Measurements from ENCODE around the gene GZMA.

GZMA gene

GRCh38 chr5:55143624-55144023 lies 41.2 kb downstream of the GZMA start:
- H3K4me1 ChIP-seq (ENCODE audit: insufficient read depth, low read length, severe bottlenecking) = no peaks in the 10 kb centered on the region
- no peaks in the 10 kb centered on the region for H3K9me3 ChIP-seq (ENCODE audit: low read length)
- H3K27me3 ChIP-seq (ENCODE audit: insufficient read depth, low read length) = no peaks in the 10 kb centered on the region
- H3K36me3 ChIP-seq (ENCODE audit: insufficient read depth, low read length) = no peaks in the 10 kb centered on the region
- TF ChIP-seq EZH2 (IDR thresholded peaks at IDR 0.05; ENCODE audit: borderline replicate concordance, low read length) = no peak
- no peak for TF ChIP-seq CTCF (IDR thresholded peaks at IDR 0.05; ENCODE audit: low read length)
- H3K9me2 ChIP-seq (ENCODE audit: low read depth, low read length) = no peaks in the 10 kb centered on the region
- no peak overlapping the region for H3K9ac ChIP-seq (ENCODE audit: low read length)
- H2AFZ ChIP-seq (ENCODE audit: low read length) = no peak overlapping the region
- H3K79me2 ChIP-seq (ENCODE audit: insufficient read depth, low read length) = no peaks in the 10 kb centered on the region
- H3K4me2 ChIP-seq (ENCODE audit: low read length) = no peak overlapping the region
- no peak overlapping the region for H3K4me3 ChIP-seq (ENCODE audit: low read depth, low read length, poor library complexity, severe bottlenecking)
- H4K20me1 ChIP-seq (ENCODE audit: insufficient read depth, low read length) = no peaks in the 10 kb centered on the region
- H3K27ac ChIP-seq (ENCODE audit: low read depth, low read length, poor library complexity, severe bottlenecking) = no peak overlapping the region
- no peaks in the 10 kb centered on the region for H3F3A ChIP-seq (ENCODE audit: insufficient read depth, low read length)

GRCh38 chr5:55146080-55146479 lies 43.6 kb downstream of the GZMA start:
- no peaks in the 10 kb centered on the region for H4K20me1 ChIP-seq (ENCODE audit: insufficient read depth, low read length)
- H3K9me2 ChIP-seq (ENCODE audit: low read depth, low read length) = no peaks in the 10 kb centered on the region
- no peaks in the 10 kb centered on the region for H3K36me3 ChIP-seq (ENCODE audit: insufficient read depth, low read length)
- no peak overlapping the region for H2AFZ ChIP-seq (ENCODE audit: low read length)
- no peaks in the 10 kb centered on the region for H3K79me2 ChIP-seq (ENCODE audit: insufficient read depth, low read length)
- no peaks in the 10 kb centered on the region for H3K27me3 ChIP-seq (ENCODE audit: insufficient read depth, low read length)
- TF ChIP-seq EZH2 (IDR thresholded peaks at IDR 0.05; ENCODE audit: borderline replicate concordance, low read length) (no peak), CTCF (IDR thresholded peaks at IDR 0.05; ENCODE audit: low read length) (no peak)
- no peaks in the 10 kb centered on the region for H3K4me1 ChIP-seq (ENCODE audit: insufficient read depth, low read length, severe bottlenecking)
- no peak overlapping the region for H3K4me2 ChIP-seq (ENCODE audit: low read length)
- no peaks in the 10 kb centered on the region for H3K9me3 ChIP-seq (ENCODE audit: low read length)
- no peak overlapping the region for H3K27ac ChIP-seq (ENCODE audit: low read depth, low read length, poor library complexity, severe bottlenecking)
- H3K9ac ChIP-seq (ENCODE audit: low read length) = no peak overlapping the region
- no peaks in the 10 kb centered on the region for H3F3A ChIP-seq (ENCODE audit: insufficient read depth, low read length)
- no peak overlapping the region for H3K4me3 ChIP-seq (ENCODE audit: low read depth, low read length, poor library complexity, severe bottlenecking)

- Histone ChIP-seq H4K20me1 (ENCODE audit: insufficient read depth, low read length) (no peaks in the 10 kb centered on the region), H3K4me2 (ENCODE audit: low read length) (no peak overlapping the region), H3K27ac (ENCODE audit: low read depth, low read length, poor library complexity, severe bottlenecking) (no peak overlapping the region), H3K4me3 (ENCODE audit: low read depth, low read length, poor library complexity, severe bottlenecking) (no peak overlapping the region), H3K36me3 (ENCODE audit: insufficient read depth, low read length) (no peaks in the 10 kb centered on the region), H3K4me1 (ENCODE audit: insufficient read depth, low read length, severe bottlenecking) (no peaks in the 10 kb centered on the region), H3K9ac (ENCODE audit: low read length) (no peak overlapping the region), H3K9me3 (ENCODE audit: low read length) (no peaks in the 10 kb centered on the region), H3F3A (ENCODE audit: insufficient read depth, low read length) (no peaks in the 10 kb centered on the region), H2AFZ (ENCODE audit: low read length) (no peak overlapping the region), H3K79me2 (ENCODE audit: insufficient read depth, low read length) (no peaks in the 10 kb centered on the region), H3K9me2 (ENCODE audit: low read depth, low read length) (no peaks in the 10 kb centered on the region), H3K27me3 (ENCODE audit: insufficient read depth, low read length) (no peaks in the 10 kb centered on the region)
- TF ChIP-seq EZH2 (IDR thresholded peaks at IDR 0.05; ENCODE audit: borderline replicate concordance, low read length) (no peak), CTCF (IDR thresholded peaks at IDR 0.05; ENCODE audit: low read length) (peak; percentile 96)
Measured at GRCh38 chr5:55146543-55147151, 44.2 kb downstream of the GZMA start.
